Measurements from ENCODE around the gene ZFP36L1. TPM values are rescaled to one million over a fixed set of nuclear protein-coding genes. Genes with fewer than 3 reads are reported as not detected.
A peak's percentile ranks its signal among the peaks of the same experiment; 100 is the strongest.

The ZFP36L1 gene
- total and polyA plus RNA-seq, 2 of the 13 experiments (the other 11 are each of a cell fraction or from before 2014, with no cell fraction given) = 7.4 to 10.2 TPM

GRCh38 chr14:68795597-68796417 is 2.9 kb upstream of the ZFP36L1 start (continued):
- TF ChIP-seq ZNF770 (CRISPR knock-in tag; IDR thresholded peaks at IDR 0.05) (peak; percentile 36; the same call in 1 of the 2 replicates), ZNF101 (CRISPR knock-in tag; IDR thresholded peaks at IDR 0.05; ENCODE audit: borderline replicate concordance, low read depth) (no peak), ZNF747 (CRISPR knock-in tag; IDR thresholded peaks at IDR 0.05; ENCODE audit: borderline replicate concordance) (peak; percentile 76; the same call in 1 of the 2 replicates), PRDM4 (CRISPR knock-in tag; IDR thresholded peaks at IDR 0.05; ENCODE audit: borderline replicate concordance) (no peak), JUN (CRISPR knock-in tag; IDR thresholded peaks at IDR 0.05) (no peak), ZKSCAN1 (IDR thresholded peaks at IDR 0.05; ENCODE audit: low read length) (no peak), MEF2D (CRISPR knock-in tag; IDR thresholded peaks at IDR 0.05) (no peak), CSRNP1 (CRISPR knock-in tag; IDR thresholded peaks at IDR 0.05) (peak; percentile 74; the same call in 1 of the 2 replicates), ZNF235 (CRISPR knock-in tag; IDR thresholded peaks at IDR 0.05; ENCODE audit: borderline replicate concordance) (no peak), ZNF550 (CRISPR knock-in tag; IDR thresholded peaks at IDR 0.05; ENCODE audit: borderline replicate concordance) (no peak), PHF8 (CRISPR knock-in tag; IDR thresholded peaks at IDR 0.05) (peak; percentile 83), ZNF557 (CRISPR knock-in tag; IDR thresholded peaks at IDR 0.05) (no peak), PAF1 (CRISPR knock-in tag; IDR thresholded peaks at IDR 0.05) (no peak), NFATC3 (CRISPR knock-in tag; IDR thresholded peaks at IDR 0.05) (no peak), ZNF782 (CRISPR knock-in tag; IDR thresholded peaks at IDR 0.05; ENCODE audit: borderline replicate concordance) (0 out of 2 replicates have a peak, but pooled peaks have one; percentile 26), FLYWCH1 (CRISPR knock-in tag; IDR thresholded peaks at IDR 0.05) (no peak), ZNF503 (CRISPR knock-in tag; IDR thresholded peaks at IDR 0.05) (no peak)

All from HepG2 (cell line).